Measurements from ENCODE around the gene RHOJ.
"Not testable (repeated sequence)": the region's sequence is repeated elsewhere in the genome, so short reads cannot be mapped to it uniquely, and the experiment has no call there.

Gene RHOJ

DNA sequence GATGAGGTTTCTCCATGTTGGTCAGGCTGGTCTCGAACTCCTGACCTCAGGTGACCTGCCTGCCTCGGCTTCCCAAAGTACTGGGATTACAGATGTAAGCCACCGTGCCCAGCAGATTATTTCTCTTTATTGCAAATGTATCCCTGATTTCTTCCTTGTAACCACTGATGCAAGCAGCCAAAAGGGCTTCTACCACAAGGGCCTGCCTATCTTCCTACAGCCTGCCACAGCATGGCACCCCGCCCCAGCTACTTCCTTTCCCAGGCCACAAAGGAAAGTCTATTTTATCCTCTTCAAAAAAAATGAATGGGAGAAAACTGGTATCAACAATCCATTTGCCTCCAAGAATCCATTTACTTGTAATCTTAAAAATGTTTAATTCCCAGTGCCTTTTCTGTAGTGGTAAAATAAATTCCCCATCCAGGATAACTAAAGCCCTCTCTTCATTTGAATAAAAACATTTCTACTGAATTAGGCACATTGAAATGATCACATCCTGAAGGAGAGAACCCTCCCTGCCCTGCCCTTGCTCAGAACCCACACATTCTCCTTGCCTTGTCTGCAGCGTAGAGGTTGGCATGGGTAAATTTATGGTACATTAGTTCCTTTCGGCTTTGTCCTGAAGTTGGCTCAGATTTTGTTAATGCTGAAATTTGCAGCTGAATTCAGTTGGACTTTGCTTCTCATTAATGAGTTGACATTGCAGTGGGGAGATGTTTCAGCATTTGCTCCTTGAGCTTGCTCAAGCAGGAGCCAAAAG, 95.3 kb downstream of the RHOJ start:
- DNase-seq (ENCODE audit: low spot score), result no peak

DNA sequence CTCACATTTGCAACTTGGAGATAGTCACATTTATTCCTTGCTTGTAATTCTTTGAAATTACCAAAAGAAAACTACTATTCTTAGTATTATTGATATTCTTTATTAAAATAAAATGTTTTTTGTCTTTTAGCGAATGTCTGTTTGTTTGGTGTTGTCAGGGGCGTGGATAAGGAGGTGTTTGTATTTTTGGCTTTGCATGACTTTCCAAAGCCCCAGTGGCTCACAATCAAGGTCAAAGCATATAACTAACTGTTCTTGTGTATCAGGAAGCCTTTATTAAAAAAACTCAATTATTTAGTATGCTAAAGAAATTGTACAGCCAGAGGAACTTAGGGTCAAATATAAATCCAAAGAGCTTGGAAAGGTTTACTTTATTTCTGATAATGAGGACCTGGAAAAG, 96.6 kb downstream of the RHOJ start:
- no peak for DNase-seq (ENCODE audit: low spot score)

DNA sequence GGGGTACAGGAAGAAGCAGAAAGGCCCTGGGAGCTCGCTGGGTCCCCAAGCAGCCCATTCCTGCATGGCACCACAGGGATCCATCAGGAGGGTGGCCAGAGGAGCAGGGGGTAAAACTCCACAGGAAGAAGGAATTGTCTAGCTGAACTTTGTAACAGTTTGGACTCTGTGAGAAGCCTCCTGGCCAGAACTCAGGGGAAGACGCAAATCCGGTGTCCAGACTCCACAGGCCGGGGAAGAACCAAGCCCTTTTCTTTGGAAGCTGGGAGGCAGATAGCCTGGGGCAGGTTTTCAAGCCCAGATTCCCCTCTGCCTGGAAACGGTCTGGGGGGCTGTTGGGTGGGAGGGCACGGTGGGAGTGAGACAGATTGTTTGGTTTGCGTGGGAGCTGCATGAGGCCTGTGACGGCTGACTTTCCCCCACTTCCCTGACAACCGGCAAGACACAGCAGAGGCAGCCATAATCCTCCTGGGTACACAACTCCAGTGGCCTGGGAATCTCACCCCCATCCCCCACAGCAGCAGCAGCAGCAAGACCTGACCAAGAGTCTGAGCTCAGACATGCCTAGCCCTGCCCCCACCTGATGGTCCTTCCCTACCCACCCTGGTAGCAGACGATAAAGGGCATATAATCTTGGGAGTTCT, 97.8 kb downstream of the RHOJ start:
- no peak for DNase-seq (ENCODE audit: low spot score)

DNA sequence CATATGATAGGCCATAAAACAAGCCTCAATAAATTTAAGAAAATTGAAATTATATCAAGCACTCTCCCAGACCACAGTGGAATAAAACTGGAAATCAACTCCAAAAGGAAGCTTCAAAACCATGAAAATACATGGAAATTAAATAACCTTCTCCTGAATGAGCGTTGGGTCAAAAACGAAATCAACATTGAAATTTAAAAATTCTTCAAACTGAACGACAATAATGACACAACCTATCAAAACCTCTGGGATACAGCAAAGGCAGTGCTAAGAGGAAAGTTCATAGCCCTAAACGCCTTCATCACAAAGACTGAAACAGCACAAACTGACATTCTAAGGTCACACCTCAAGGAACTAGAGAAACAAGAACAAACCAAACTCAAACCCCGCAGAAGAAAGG, 100.2 kb downstream of the RHOJ start:
- not testable (repeated sequence) for DNase-seq (ENCODE audit: low spot score)

DNA sequence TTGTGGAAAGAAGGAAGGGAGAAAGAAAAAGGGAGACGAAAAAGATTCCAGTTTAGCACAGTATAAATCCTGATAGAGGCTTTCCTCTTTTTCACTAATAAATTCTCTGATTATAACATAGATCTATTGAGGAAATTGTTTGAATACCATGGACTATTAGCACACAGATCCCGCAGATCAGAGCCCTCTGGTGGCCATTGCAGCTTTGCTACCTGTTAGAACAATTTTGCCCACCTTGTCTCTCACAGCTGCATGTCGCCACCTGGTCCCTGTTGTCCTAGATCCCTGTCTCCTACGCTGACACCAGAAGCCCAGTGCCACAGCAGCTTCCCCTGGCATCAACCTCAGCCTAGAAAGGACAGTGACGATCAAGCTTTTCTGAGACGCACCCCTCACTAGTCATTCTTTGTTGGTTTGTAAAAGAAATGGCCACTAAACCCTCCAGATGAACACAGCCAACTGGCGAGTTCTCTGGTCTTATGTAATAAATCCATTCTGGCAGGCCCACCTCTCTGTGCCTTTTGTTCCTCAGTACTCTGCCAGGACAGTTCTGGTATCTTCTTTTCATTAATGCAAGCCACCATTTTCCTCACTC, 104.6 kb downstream of the RHOJ start:
- peak; percentile 31 for DNase-seq (ENCODE audit: low spot score)

DNA sequence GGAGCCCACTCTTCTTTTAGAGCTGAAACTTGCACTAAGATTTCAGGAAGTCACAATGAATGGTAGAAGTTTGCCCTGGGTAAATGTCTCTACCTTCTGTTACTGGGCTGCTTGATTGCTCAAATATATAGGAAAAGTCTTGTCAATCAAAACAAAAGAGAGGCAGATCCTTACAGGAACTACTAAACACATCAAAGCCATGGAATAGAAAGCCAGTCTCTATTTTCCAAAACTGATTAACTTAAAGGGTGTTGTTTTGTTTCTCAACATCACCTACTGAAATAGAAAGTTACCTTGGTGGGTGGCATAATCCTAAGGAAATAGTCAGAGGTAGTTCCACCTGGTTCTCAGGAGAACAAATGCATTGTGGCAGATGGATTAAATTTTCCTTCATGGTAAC, 114.6 kb downstream of the RHOJ start, which contains the start of gene GPHB5:
TSS of gene GPHB5 (minus strand) at position 101 of the 400 bp plus-strand sequence. CDS start 1,086 bp downstream, outside the sequence.
- no peak for DNase-seq (ENCODE audit: low spot score)

DNA sequence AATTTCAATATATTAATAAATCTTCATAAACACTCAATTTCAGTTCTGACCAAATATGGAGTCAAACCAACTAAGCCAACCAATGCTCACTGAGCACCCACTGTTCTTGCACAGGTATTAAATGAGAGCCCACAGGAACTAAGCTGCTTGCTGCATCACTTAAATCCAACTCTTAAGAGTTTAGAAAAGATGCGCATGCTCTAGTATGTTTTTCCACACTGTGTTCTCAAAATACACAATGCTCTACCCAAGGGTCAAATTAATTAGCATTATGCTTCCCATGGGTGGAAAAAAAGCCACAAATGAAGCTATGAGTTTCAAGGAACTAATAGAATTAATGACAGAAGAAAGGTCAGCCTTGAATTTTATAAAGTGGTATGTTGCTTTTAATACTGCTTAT, 118.2 kb downstream of the RHOJ start:
- DNase-seq (ENCODE audit: low spot score), result no peak

DNA sequence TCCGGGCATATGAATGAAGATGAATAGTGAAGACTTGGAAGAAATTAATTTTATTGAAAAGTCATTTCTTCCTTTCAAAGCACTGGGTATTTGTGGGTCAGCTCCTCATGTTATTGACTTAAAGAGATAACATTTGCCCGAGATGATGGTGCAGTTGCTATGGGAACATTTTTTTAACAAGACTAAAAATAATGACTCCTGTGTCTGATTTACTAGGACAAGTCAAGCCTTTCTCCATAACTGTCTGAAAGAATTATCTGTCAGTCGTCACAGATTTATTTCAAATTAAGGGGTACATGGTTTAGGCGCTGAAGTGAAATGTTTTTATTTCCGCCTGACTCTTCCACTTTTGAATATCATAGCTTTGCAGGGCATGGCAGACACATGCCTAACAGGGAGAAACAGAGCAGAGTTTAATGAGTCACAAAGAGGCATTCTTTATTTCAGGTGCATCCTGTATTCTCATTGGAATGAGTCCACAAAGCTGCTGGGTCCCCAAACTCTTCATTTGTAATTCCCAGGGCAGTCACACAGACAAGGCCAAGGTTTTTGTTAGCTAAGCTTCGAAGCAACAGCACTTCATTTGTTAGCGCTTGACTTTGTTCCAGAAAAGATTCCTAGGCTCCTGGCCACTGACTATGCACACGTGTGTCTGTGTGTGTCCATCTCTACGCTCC, 118.8 kb downstream of the RHOJ start:
- peak; percentile 2 for DNase-seq (ENCODE audit: low spot score)

DNA sequence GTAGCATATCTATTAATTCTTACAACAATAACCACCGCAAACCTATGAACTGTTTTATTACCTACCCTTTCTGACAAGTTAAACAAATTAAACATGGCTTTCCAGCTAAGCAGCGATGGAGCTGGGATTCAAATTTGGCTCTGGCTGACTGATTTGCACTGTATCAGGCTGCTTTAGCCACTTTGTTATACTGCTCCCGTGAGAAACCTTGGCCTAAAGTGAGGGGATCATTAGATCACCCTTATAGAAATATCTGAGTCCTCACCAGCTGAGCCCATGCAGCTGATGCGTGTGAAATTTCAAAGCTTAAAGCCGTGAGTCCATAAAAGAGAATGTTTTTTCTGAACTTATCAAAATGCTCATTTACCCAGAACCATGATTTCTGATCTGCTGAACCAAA, 122.6 kb downstream of the RHOJ start:
- no peak for DNase-seq (ENCODE audit: low spot score)

DNA sequence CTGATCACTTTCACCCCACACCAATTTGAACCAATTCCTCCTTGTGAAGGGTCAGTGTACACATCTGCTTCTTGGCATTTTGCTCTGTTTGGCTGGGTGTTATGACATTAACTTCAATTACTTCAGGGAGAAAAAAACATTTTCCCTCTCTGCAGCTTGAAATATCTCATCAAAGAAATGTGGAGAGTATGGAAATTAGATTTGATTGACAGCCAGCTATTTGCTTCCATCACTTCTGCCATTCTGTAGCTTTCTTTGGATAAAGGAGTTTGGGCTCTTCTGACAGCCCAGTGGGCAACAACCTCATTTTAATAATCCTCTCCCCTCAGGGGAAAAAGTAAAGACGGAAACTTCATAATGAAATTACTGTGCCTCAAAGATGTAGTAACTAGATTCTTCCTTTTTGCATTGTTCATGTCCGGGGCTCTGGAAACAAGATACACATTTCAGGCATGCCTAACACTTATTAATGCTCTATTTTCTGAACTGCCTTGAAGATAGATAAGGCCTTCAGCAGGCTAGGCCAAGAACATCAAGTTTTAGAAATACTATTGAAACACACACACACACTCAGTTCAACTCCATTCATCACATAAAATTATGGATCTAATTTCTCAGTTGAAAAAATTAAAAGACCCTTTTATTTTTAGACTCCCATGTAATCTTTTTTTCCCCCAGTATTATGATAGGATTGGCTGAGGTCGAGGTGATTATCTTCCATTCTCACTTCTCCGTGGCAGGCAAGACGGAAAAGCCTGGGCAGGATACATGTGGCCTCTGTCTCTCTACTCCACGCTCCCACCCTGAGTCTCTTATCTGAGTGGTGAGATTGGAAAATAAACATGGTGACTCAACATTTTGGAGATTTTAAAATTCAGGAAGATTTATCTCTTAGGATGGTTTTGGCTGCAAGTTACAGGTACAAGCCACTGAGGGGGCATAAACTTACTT, 124.8 kb downstream of the RHOJ start:
- DNase-seq (ENCODE audit: low spot score), result no peak

DNA sequence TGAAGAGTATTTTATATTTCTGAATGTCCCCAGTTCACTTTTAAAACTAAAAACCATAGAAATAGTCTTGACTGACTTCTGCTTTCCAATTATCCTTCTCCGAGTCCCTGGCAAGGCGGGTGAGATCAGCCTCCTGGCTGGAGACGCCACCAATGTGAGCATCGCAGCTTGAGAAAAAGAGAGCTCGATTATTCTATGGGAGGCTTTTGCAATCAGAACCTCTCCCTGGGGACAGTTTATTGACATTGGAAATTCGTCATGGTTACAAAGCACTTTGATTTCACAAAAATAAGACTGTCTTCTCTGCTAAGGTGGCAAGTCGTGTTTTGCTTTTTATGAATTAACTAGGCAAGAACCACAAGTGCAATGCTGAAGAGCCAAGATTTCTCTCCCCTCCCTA, 138.1 kb downstream of the RHOJ start:
- no peak for DNase-seq (ENCODE audit: low spot score)

All from kidney tubule cell (primary cell).